HS-27A (cell line): ENCODE results near the gene CLN6.
"Not testable (repeated sequence)": the region's sequence is repeated elsewhere in the genome, so short reads cannot be mapped to it uniquely, and the experiment has no call there.

Experiments
- DNase-seq: peaks from one replicate; pipeline ENCODE4 v3.0.0-alpha.2; 2012; ENCODE audit warnings: low read depth, missing footprints

Gene CLN6

GRCh38 chr15:68223171-68223570 lies 6.4 kb downstream of the CLN6 start:
- no peak for DNase-seq

DNA sequence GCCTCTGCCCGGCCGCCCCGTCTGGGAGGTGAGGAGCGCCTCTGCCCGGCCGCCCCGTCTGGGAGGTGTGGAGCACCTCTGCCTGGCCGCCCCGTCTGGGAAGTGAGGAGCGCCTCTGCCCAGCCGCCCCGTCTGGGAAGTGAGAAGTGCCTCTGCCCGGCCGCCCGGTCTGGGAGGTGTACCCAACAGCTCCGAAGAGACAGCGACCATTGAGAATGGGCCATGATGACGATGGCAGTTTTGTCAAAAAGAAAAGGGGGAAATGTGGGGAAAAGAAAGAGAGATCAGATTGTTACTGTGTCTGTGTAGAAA lies 7.1 kb downstream of the CLN6 start:
- not testable (repeated sequence) for DNase-seq

DNA sequence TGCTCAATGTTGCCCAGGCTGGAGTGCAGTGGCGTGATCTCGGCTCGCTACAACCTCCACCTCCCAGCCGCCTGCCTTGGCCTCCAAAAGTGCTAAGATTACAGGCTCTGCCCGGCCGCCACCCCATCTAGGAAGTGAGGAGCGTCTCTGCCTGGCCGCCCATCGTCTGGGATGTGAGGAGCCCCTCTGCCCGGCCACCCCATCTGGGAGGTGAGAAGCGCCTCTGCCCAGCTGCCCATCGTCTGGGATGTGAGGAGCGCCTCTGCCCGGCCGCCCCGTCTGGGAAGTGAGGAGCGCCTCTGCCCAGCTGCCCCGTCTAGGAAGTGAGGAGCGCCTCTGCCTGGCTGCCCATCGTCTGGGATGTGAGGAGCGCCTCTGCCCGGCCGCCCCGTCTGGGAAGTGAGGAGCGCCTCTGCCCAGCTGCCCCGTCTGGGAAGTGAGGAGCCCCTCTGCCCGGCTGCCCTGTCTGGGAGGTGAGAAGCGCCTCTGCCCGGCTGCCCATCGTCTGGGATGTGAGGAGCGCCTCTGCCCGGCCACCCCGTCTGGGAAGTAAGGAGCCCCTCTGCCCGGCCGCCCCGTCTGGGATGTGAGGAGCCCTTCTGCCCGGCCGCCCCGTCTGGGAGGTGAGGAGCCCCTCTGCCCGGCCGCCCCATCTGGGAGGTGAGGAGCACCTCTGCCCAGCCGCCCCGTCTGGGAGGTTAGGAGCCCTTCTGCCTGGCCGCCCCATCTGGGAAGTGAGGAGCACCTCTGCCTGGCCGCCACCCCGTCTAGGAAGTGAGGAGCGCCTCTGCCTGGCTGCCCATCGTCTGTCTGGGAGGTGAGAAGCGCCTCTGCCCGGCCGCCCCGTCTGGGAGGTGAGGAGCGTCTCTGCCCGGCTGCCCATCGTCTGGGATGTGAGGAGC lies 7.7 kb downstream of the CLN6 start:
- not testable (repeated sequence) for DNase-seq

DNA sequence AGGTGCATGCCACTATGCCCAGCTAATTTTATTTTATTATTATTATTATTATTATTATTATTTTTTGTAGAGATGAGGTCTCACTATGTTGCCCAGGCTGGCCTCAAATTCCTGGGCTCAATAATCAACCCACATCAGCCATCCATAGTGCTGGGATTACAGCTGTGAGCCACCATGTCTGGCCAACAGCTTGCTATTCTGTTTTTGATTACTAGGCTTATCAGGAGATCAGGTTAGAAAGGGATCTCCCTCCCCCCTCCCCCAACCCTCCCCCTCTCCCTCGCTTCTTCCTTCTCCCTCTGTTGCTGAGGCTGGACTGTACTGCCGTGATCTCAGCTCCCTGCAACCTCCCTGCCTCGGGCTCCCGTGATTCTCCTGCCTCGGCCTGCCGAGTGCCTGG lies 8.6 kb downstream of the CLN6 start:
- no peak for DNase-seq

GRCh38 chr15:68220489-68220888 lies 9.0 kb downstream of the CLN6 start:
- no peak for DNase-seq

GRCh38 chr15:68218847-68219798 lies 10.4 kb downstream of the CLN6 start:
- no peak for DNase-seq

DNA sequence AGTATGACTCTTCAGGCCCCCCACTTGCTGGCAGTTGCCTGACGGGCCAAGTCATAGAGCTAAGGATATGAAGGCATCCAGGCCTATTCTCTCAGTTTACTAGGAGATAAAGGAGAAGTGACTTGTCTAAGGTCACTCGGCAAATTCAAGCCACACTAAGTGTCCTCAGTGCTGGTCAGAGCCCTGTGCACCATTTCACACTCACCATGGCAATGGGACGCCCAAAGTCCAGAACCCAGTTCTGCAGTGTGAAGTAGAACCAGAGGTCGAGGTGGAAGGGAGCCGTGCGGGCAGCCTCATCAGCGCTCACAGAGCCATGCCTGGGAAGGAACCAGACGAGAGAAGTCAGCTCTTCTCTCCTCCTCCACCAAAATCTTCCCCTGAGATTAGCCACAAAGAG lies 11.2 kb downstream of the CLN6 start:
- no peak for DNase-seq

DNA sequence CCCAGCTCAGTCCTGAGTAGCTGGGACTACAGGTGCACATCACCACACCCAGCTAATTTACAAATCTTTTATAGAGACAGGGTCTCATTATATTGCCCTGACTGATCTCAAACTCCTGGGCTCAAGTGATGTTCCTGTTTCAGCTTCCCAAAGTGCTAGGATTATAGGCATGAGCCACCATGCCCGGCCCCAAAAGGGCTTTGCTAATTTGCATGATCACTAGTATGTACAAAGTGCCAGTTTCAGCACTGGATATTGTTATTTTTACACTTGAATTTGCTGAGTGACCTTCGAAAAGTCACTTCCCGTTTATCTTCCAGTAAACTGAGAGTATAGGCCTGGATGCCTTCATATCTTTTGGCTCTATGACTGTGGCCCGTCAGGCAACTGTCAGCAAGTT lies 12.2 kb downstream of the CLN6 start:
- DNase-seq, result no peak

GRCh38 chr15:68214838-68215254 lies 14.7 kb downstream of the CLN6 start:
- no peak for DNase-seq

- DNase-seq, result no peak
Measured at GRCh38 chr15:68213991-68214837, 15.3 kb downstream of the CLN6 start.

DNA sequence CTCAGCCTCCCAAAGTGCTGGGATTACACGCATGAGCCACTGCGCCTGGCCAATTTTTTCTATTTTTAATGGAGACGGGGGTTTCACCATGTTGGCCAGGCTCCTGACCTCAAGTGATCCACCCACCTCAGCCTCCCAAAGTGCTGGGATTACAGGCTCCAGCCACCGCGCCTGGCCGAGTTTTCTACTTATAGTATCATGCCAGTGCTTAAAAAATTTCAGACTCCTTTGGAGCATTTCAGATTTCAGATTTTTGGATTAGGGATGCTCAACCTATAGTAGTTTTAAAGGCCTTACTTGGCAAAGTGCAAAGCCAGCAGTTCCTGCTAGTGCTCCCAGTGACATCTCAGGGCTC lies 16.1 kb downstream of the CLN6 start:
- DNase-seq, result not testable (repeated sequence)

- DNase-seq, result no peak
Measured at GRCh38 chr15:68211656-68212320, 17.7 kb downstream of the CLN6 start.

DNA sequence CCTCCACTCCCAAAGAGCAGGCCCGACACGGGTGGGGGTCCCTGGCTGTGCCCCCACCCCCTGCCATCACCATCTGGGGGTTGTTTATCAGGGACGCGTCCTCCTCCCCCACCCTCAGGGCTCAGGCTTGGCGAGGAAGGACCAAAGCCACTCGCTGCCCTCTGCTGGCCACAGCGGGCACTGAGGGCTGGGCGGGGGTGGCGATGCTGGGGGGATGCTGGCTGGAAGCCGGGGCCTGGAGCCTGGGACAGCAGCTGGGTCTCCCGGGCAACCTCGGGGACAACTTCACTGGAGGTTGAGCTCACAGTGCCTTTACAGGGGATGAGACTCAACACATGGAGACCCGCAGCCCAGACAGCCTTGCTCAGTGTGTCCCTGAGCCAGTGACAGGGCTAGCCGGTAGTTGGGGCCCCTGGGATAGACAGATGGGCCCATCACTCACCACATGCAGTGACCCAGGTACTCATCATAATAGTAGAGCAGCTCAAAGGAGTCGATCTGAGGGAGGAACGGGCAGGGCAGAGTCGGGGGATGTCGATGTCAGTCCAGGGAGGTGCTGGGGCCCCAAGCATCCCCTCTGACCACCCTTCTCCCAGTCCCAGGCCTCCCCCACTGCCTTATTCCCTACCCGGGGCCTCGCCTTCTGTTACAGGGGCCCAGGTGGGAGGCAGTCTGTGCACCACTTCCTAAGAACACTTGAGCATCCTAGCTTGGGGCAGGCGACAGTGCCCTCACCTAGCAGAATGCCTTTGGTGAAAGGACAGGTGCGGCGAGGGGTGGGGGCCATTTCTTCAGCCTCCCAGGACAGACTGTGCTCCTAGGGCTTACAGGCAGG lies 18.5 kb downstream of the CLN6 start:
- no peak for DNase-seq

DNA sequence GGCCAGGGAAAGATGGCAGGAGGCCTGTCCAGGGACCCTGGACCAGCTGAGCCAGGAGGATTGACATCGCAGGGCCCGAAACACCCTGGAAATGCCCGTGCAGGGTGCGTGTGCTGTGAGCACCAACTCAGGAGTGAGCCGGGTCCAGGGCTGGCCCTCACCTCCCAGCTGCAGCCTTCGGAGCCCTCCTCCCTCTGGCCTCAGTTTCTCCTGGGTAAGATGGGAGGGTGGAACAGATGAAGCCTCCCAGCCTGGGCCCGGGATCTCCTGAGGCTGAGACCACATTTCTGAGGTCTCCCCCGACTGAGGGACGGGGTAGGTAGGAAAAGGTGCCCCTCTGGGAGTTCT lies 19.1 kb downstream of the CLN6 start:
- no peak for DNase-seq

DNA sequence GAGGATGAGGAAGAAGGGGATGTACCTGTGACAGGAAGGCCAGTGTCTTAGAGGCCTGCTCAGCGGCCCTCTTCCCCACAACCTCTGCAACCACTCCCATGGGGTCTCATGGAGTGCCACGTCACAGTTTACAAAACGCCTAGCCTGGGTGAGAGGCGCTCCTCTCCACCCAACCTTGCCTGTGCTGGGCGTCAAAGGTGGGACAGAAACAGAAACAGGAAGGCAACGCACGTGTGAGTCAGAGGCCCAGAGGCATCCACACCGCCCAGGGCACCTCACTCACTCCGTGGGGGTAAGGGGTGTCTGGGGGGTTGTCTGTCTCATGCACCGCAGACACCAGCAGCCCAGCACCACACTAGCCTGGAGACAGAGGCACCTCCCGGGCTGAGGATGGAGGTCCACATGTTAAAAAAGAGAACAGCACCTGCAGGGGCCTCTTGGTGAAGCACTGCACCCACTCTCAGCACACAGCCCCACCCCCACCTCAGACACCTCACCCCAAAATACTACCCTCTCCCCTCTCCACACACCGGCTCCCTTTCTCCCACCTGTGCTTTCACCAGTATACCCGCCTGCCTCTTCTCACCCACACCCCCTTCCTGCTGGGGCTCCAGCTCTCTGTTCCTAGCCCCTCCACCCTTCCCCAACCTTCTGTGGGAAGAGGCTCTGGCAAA lies 19.7 kb downstream of the CLN6 start:
- no peak for DNase-seq

DNA sequence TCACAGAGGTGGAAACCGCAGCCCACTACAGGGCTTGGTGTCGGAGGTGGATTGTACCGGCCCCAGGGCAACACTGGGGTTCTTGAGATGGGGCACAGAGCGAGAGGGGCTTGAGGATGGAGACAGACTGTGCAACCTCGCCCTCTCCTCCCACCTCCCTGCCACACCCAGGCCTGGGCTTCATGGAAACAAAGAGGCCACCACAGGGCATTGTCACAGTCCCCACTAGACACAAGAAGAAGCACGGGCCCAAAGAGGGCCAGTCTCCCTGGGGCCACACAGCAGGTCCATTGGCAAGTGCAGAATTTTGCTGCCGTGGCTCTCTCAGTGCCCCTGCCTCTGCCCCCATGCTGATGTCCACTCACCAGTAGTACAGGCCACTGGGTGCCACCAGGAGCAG lies 20.3 kb downstream of the CLN6 start:
- DNase-seq, result no peak

GRCh38 chr15:68208636-68209240 lies 20.8 kb downstream of the CLN6 start:
- DNase-seq, result no peak

- no peak for DNase-seq
Measured at GRCh38 chr15:68208136-68208535, 21.4 kb downstream of the CLN6 start.

DNA sequence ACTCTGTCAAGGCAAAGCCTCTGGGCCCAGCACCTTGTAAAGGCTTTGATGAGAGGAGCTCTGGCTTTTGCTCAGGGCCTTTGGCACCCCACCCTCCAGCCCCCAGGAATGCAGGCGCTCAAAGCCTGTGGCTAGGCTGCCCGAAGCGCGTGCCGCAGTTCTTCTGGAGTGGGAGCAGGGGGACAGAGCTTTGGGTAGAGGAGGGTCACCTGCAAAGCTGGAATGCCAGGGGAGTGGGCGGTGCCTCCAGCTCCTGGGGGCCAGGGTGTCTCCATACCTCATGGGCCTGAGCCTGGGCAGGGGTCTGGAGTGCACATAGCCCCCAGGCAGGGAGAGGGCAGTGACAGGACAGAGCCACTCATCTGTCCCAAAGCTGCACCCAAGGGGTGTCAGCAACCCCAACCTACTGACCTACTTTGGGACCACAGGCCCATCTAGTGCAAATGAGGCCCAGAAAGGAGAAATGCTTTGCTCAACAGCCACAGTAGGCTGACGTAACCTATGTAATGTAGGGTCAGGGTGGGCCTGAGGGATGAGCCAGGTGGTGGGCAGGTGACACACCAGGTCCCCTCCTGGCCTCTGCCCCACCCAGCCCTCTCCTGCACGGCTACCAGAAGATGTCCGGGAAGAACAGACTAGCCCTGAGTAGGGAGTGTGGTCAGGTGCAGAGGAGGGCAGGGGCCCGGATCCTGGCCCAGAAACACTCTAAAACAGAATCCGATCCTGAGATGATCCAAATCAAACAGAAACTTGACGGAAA lies 22.2 kb downstream of the CLN6 start:
- no peak for DNase-seq
